GM23248 (cell line): Measurements from ENCODE around the gene PROM1. TPM values are rescaled to one million over a fixed set of nuclear protein-coding genes. Genes with fewer than 3 reads are reported as not detected.
A peak's percentile ranks its signal among the peaks of the same experiment; 100 is the strongest.

Source experiments
- DNase-seq: peaks from one replicate; pipeline ENCODE4 v3.0.0-alpha.2; 2015
- H2AFZ ChIP-seq: fragments of 200-600 bp; sonication (generic); 2 replicates; pipeline ENCODE4 v1.6.1; 2016; ENCODE audit warnings: antibody characterized with exemption
- H3F3A ChIP-seq: fragments of 200-600 bp; sonication (generic); 2 replicates; pipeline ENCODE4 v1.6.1; 2016; ENCODE audit warnings: mild to moderate bottlenecking, antibody characterized with exemption, mixed run types; ENCODE audit not compliant: insufficient read depth
- H3K27ac ChIP-seq: fragments of 200-600 bp; sonication (generic); 2 replicates; pipeline ENCODE4 v1.5.1; 2016; ENCODE audit warnings: mild to moderate bottlenecking
- H3K27me3 ChIP-seq: fragments of 200-600 bp; sonication (generic); replicated peaks from 2 replicates; pipeline ENCODE4 v1.6.1; 2016; ENCODE audit warnings: mild to moderate bottlenecking; ENCODE audit not compliant: insufficient read depth
- H3K36me3 ChIP-seq: fragments of 200-600 bp; sonication (generic); 2 replicates; pipeline ENCODE4 v1.6.1; 2016; ENCODE audit warnings: low read depth, mild to moderate bottlenecking
- H3K4me1 ChIP-seq: fragments of 200-600 bp; sonication (generic); 2 replicates; pipeline ENCODE4 v1.6.1; 2016; ENCODE audit warnings: mild to moderate bottlenecking; ENCODE audit not compliant: insufficient read depth
- H3K4me2 ChIP-seq: fragments of 200-600 bp; sonication (generic); one replicate; pipeline ENCODE4 v1.6.1; 2016; ENCODE audit warnings: mild to moderate bottlenecking; ENCODE audit not compliant: unreplicated experiment
- H3K4me3 ChIP-seq: fragments of 200-600 bp; sonication (generic); 2 replicates; pipeline ENCODE4 v1.5.1; 2016; ENCODE audit warnings: mild to moderate bottlenecking
- H3K79me2 ChIP-seq: fragments of 200-600 bp; sonication (generic); 2 replicates; pipeline ENCODE4 v1.6.1; 2016; ENCODE audit warnings: mild to moderate bottlenecking; ENCODE audit not compliant: insufficient read depth
- H3K9ac ChIP-seq: fragments of 200-600 bp; sonication (generic); 2 replicates; pipeline ENCODE4 v1.6.1; 2016; ENCODE audit warnings: mild to moderate bottlenecking
- H3K9me2 ChIP-seq: fragments of 200-600 bp; sonication (generic); 2 replicates; pipeline ENCODE4 v1.6.1; 2016; ENCODE audit warnings: mixed run types, mild to moderate bottlenecking, moderate library complexity; ENCODE audit not compliant: insufficient read depth
- H3K9me3 ChIP-seq: fragments of 200-600 bp; sonication (generic); one replicate; pipeline ENCODE4 v1.6.1; 2017; ENCODE audit warnings: low read depth
- H4K20me1 ChIP-seq: fragments of 200-600 bp; sonication (generic); 2 replicates; pipeline ENCODE4 v1.6.0; 2016; ENCODE audit not compliant: insufficient read depth
- EZH2 ChIP-seq: fragments of 200-600 bp; sonication (generic); IDR thresholded peaks from 2 replicates; pipeline ENCODE4 v1.6.1; 2018; ENCODE audit warnings: antibody characterized with exemption, mild to moderate bottlenecking; ENCODE audit not compliant: insufficient read depth, poor library complexity, severe bottlenecking
- EZH2phosphoT487 ChIP-seq: fragments of 200-600 bp; sonication (generic); IDR thresholded peaks from 2 replicates; pipeline ENCODE4 v1.6.1; 2018; ENCODE audit warnings: antibody characterized with exemption, moderate library complexity, mild to moderate bottlenecking, low read depth; ENCODE audit not compliant: insufficient read depth
- WGBS, 2 experiments: methylation state at CpG; one replicate each; pipeline ENCODE4 v1.1.6; 2015 to 2017; ENCODE audit warnings: low lambda C conversion rate in 2 of 2, low coverage in 1 of 2; ENCODE audit errors: missing lambda C conversion rate in 2 of 2; 5-methylcytosine and 5-hydroxymethylcytosine counted together
- in situ Hi-C: fragments of 300-500 bp; cut with MboI; formaldehyde crosslinking; loops from 2 replicates; pipeline ENCODE4 v1.15.0; 2020
- polyA plus RNA-seq: library from polyadenylated mRNA; unstranded; fragments of >200 nt; fragmentation: Nextera tagmentation; extraction: Ambion mirVana; gene quantifications from 2 replicates; pipeline ENCODE4 v1.2.1, GENCODE V29; 2016
- total RNA-seq: library from RNA; depleted of rRNA; stranded (reverse); fragments of >200 nt; shearing (Covaris generic); gene quantifications from 2 replicates; pipeline ENCODE4 v1.2.3, GENCODE V29; 2014

PROM1 gene
- total and polyA plus RNA-seq, 2 experiments from 2014 or later, result not detected

DNA sequence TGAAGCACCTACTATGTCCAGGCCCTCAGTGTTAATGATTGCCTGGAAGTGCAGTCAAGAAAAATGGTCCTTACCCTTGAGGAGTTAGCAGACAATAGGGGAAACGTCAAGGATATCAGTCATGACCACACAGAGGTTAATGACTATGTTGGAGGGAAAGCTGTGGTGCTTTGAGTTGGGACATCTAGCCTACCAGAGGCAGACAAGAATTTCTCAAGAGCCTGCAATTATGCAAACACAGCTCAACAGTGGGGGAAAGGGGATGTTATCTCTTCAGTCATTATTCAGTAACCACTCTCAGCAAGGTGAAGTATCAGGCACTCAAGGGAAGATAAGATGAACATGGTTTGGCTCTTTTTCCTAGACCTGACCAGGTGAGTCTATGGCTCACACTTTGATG lies 138.3 kb downstream of the PROM1 start:
- in situ Hi-C loops, result no loop called here
- no peaks in the 10 kb centered on the region for H3F3A ChIP-seq
- no peak overlapping the region for H3K4me3 ChIP-seq
- no peak overlapping the region for H3K27ac ChIP-seq
- TF ChIP-seq EZH2phosphoT487 (no peak), EZH2 (no peak)
- no peaks in the 10 kb centered on the region for H3K9me2 ChIP-seq
- no peak overlapping the region for H3K9ac ChIP-seq
- no peak overlapping the region for H2AFZ ChIP-seq
- no peak for DNase-seq
- no peaks in the 10 kb centered on the region for H3K9me3 ChIP-seq
- no peaks in the 10 kb centered on the region for H3K79me2 ChIP-seq
- no peaks in the 10 kb centered on the region for H3K36me3 ChIP-seq
- no peaks in the 10 kb centered on the region for H3K4me1 ChIP-seq
- no peaks in the 10 kb centered on the region; the same call in 1 of the 2 replicates for H3K27me3 ChIP-seq
- 7 to 13% methylated on average over 1 of the region's 1 CpG for WGBS, 2 experiments
- H3K4me2 ChIP-seq, result no peak overlapping the region
- no peaks in the 10 kb centered on the region for H4K20me1 ChIP-seq

- H4K20me1 ChIP-seq, result no peaks in the 10 kb centered on the region
- H3K79me2 ChIP-seq, result no peaks in the 10 kb centered on the region
- H3K4me2 ChIP-seq, result no peak overlapping the region
- 40 to 56% methylated on average over 2 of the region's 2 CpGs for WGBS, 2 experiments
- H3K4me1 ChIP-seq, result no peaks in the 10 kb centered on the region
- H3K9me2 ChIP-seq, result no peaks in the 10 kb centered on the region
- H3K36me3 ChIP-seq, result no peaks in the 10 kb centered on the region
- no peak overlapping the region for H3K27ac ChIP-seq
- H3K4me3 ChIP-seq, result no peak overlapping the region
- H3F3A ChIP-seq, result no peaks in the 10 kb centered on the region
- no peak overlapping the region for H2AFZ ChIP-seq
- no peaks in the 10 kb centered on the region; the same call in 1 of the 2 replicates for H3K27me3 ChIP-seq
- no peak for DNase-seq
- H3K9me3 ChIP-seq, result no peaks in the 10 kb centered on the region
- in situ Hi-C loops, result no loop called here
- H3K9ac ChIP-seq, result no peak overlapping the region
- TF ChIP-seq EZH2phosphoT487 (no peak), EZH2 (no peak)
These were observed 138.9 kb downstream of the PROM1 start for GRCh38 chr4:15944895-15945294.

- no peaks in the 10 kb centered on the region for H3K9me2 ChIP-seq
- no peaks in the 10 kb centered on the region for H3F3A ChIP-seq
- H3K27ac ChIP-seq, result no peak overlapping the region
- no peak for DNase-seq
- no peaks in the 10 kb centered on the region for H3K79me2 ChIP-seq
- no peak overlapping the region for H2AFZ ChIP-seq
- no peak overlapping the region for H3K4me2 ChIP-seq
- H3K9ac ChIP-seq, result no peak overlapping the region
- TF ChIP-seq EZH2phosphoT487 (no peak), EZH2 (no peak)
- H3K4me3 ChIP-seq, result no peak overlapping the region
- no peaks in the 10 kb centered on the region for H3K36me3 ChIP-seq
- WGBS, 2 experiments, result 79 to 81% methylated on average over 1 of the region's 1 CpG
- no peaks in the 10 kb centered on the region for H3K9me3 ChIP-seq
- in situ Hi-C loops, result no loop called here
- no peaks in the 10 kb centered on the region for H4K20me1 ChIP-seq
- H3K4me1 ChIP-seq, result no peaks in the 10 kb centered on the region
- no peaks in the 10 kb centered on the region; the same call in 1 of the 2 replicates for H3K27me3 ChIP-seq
These were observed 141.5 kb downstream of the PROM1 start for GRCh38 chr4:15942283-15942682.

- Histone ChIP-seq H3K79me2 (no peaks in the 10 kb centered on the region), H3K4me3 (no peak within 1 kb of the TSS), H3K4me1 (no peaks in the 10 kb centered on the region), H3K36me3 (no peaks in the 10 kb centered on the region), H3K27me3 (0 out of 2 replicates have a peak, but pooled peaks cover 14% of the 10 kb centered on the region), H3K9ac (no peak within 1 kb of the TSS), H3K9me3 (no peaks in the 10 kb centered on the region), H2AFZ (no peak within 1 kb of the TSS), H4K20me1 (no peaks in the 10 kb centered on the region), H3K27ac (no peak within 1 kb of the TSS), H3K9me2 (no peaks in the 10 kb centered on the region), H3F3A (no peaks in the 10 kb centered on the region), H3K4me2 (no peak within 1 kb of the TSS)
- WGBS, 2 experiments, result 77 to 80% methylated on average over 4 of the region's 4 CpGs
- in situ Hi-C loops, result no loop called here
- DNase-seq, result no peak
- TF ChIP-seq EZH2phosphoT487 (no peak), EZH2 (no peak)
These were observed 145.2 kb downstream of the PROM1 start, which contains the start of gene FGFBP1 for GRCh38 chr4:15938640-15939039. FGFBP1 (minus strand) TSS chr4:15938740; CDS start chr4:15936632, 2,108 bp downstream.

DNA sequence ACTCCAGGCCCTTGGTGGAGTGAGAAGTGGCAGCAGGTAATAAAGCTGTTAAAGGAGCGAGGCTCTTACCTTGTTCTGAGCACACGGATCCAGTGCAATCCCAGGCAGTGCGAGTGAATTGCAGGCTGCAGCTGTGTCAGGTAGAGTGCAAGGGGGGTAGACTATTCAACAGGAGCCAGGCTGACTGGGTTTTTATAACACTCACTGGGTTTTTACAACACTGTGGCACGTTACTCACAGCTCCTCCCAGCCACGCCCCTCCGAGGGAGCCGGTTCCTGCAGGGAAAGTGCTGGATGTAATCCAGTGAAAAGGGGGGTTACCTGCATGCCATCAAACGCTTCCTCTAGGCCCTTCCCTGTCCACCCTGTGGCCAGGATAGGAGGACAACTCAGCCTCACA lies 145.6 kb downstream of the PROM1 start:
- no peaks in the 10 kb centered on the region for H3K9me2 ChIP-seq
- H3K79me2 ChIP-seq, result no peaks in the 10 kb centered on the region
- in situ Hi-C loops, result no loop called here
- no peak overlapping the region for H3K27ac ChIP-seq
- no peaks in the 10 kb centered on the region for H3K36me3 ChIP-seq
- TF ChIP-seq EZH2phosphoT487 (no peak), EZH2 (no peak)
- no peak overlapping the region for H3K4me2 ChIP-seq
- H3K4me3 ChIP-seq, result no peak overlapping the region
- H3K4me1 ChIP-seq, result no peaks in the 10 kb centered on the region
- no peak overlapping the region for H3K9ac ChIP-seq
- H3K27me3 ChIP-seq, result 0 out of 2 replicates have a peak, but pooled peaks cover 14% of the 10 kb centered on the region
- H2AFZ ChIP-seq, result no peak overlapping the region
- no peaks in the 10 kb centered on the region for H3F3A ChIP-seq
- H3K9me3 ChIP-seq, result no peaks in the 10 kb centered on the region
- H4K20me1 ChIP-seq, result no peaks in the 10 kb centered on the region
- peak; percentile 15 for DNase-seq
- 31 to 34% methylated on average over 8 of the region's 8 CpGs for WGBS, 2 experiments
